GM23248 (cell line): Measurements from ENCODE around the gene LRPAP1.
"Not testable (repeated sequence)": the region's sequence is repeated elsewhere in the genome, so short reads cannot be mapped to it uniquely, and the experiment has no call there.

Experiments used
- EZH2 ChIP-seq: fragments of 200-600 bp; sonication (generic); IDR thresholded peaks from 2 replicates; pipeline ENCODE4 v1.6.1; 2018; ENCODE audit warnings: antibody characterized with exemption, mild to moderate bottlenecking; ENCODE audit not compliant: insufficient read depth, poor library complexity, severe bottlenecking
- EZH2phosphoT487 ChIP-seq: fragments of 200-600 bp; sonication (generic); IDR thresholded peaks from 2 replicates; pipeline ENCODE4 v1.6.1; 2018; ENCODE audit warnings: antibody characterized with exemption, moderate library complexity, mild to moderate bottlenecking, low read depth; ENCODE audit not compliant: insufficient read depth

- not testable (repeated sequence) for TF ChIP-seq EZH2, EZH2phosphoT487
Observed at GRCh38 chr4:3544259-3545025, 12.2 kb upstream of the LRPAP1 start.
